CD14-positive monocyte (primary cell): Measurements from ENCODE around the gene ADTRP. TPM values are rescaled to one million over a fixed set of nuclear protein-coding genes. Genes with fewer than 3 reads are reported as not detected.

ENCODE experiments used
- DNase-seq, 3 donors: peaks; one replicate each; pipeline ENCODE4 v3.0.0-alpha.2; 2011 to 2022
- H2AFZ ChIP-seq: 2 replicates; pipeline ENCODE4 v1.6.0; 2012; ENCODE audit warnings: mild to moderate bottlenecking, low read depth, low read length, inconsistent platforms; ENCODE audit not compliant: insufficient read depth, poor library complexity, severe bottlenecking
- H3K27ac ChIP-seq, 2 donors: 1 replicate in 1 of 2; 2 replicates in 1 of 2; pipeline ENCODE4 v1.5.1; 2012 to 2013; ENCODE audit warnings: low read length in 2 of 2, control low read depth in 1 of 2, inconsistent platforms in 1 of 2, low read depth in 1 of 2, mild to moderate bottlenecking in 1 of 2
- H3K27me3 ChIP-seq, 2 donors: one replicate each; pipeline versions ENCODE4 v1.6.0 to v1.6.1; 2011 to 2013; ENCODE audit warnings: low read length in 2 of 2; ENCODE audit not compliant: control insufficient read depth in 2 of 2, insufficient read depth in 2 of 2
- H3K36me3 ChIP-seq, 2 donors: replicated peaks in 1 of 2; 1 replicate in 1 of 2; 2 replicates in 1 of 2; pipeline versions ENCODE4 v1.5.1 to v1.6.1; 2012 to 2013; ENCODE audit warnings: low read length in 2 of 2, control low read depth in 1 of 2, inconsistent platforms in 1 of 2, mild to moderate bottlenecking in 1 of 2; ENCODE audit not compliant: insufficient read depth in 2 of 2, control insufficient read depth in 1 of 2
- H3K4me1 ChIP-seq, 2 donors: 1 replicate in 1 of 2; 2 replicates in 1 of 2; pipeline versions ENCODE4 v1.5.1 to v1.6.1; 2012 to 2013; ENCODE audit warnings: low read length in 2 of 2, control low read depth in 1 of 2, inconsistent platforms in 1 of 2, mild to moderate bottlenecking in 1 of 2, moderate library complexity in 1 of 2; ENCODE audit not compliant: insufficient read depth in 2 of 2, control insufficient read depth in 1 of 2
- H3K4me2 ChIP-seq: replicated peaks from 2 replicates; pipeline ENCODE3; 2012; ENCODE audit warnings: low read length, moderate library complexity, mild to moderate bottlenecking; ENCODE audit not compliant: poor library complexity, severe bottlenecking; ENCODE audit errors: extremely low read depth
- H3K4me3 ChIP-seq, 3 experiments: fragments of 200-600 bp in 1 of 3; sonication (generic) in 1 of 3; replicated peaks in 1 of 3; 1 replicate in 2 of 3; 2 replicates in 1 of 3; pipeline ENCODE4 v1.5.1; 2011 to 2013; ENCODE audit warnings: low read length in 3 of 3, mild to moderate bottlenecking in 3 of 3, control low read depth in 2 of 3, low read depth in 2 of 3, inconsistent platforms in 1 of 3, moderate library complexity in 1 of 3
- H3K79me2 ChIP-seq: 2 replicates; pipeline ENCODE4 v1.6.0; 2012; ENCODE audit warnings: mild to moderate bottlenecking, control low read depth, inconsistent platforms, low read length, moderate library complexity; ENCODE audit not compliant: insufficient read depth
- H3K9ac ChIP-seq: 2 replicates; pipeline ENCODE4 v1.6.0; 2017; ENCODE audit warnings: low read length, mild to moderate bottlenecking; ENCODE audit not compliant: insufficient read depth, poor library complexity, severe bottlenecking
- H3K9me3 ChIP-seq, 2 donors: replicated peaks in 1 of 2; 1 replicate in 1 of 2; 2 replicates in 1 of 2; pipeline versions ENCODE4 v1.5.1 to v1.6.1; 2012 to 2013; ENCODE audit warnings: low read length in 2 of 2, control low read depth in 1 of 2; ENCODE audit not compliant: control insufficient read depth in 1 of 2, insufficient read depth in 1 of 2
- H4K20me1 ChIP-seq: 2 replicates; pipeline ENCODE4 v1.6.0; 2012; ENCODE audit warnings: mild to moderate bottlenecking, low read length, control low read depth, moderate library complexity; ENCODE audit not compliant: insufficient read depth
- H3K27ac Mint-ChIP-seq, 7 donors: one replicate each; pipeline ENCODE4 v1.8.0; 2020; ENCODE audit warnings: mild to moderate bottlenecking in 7 of 7, mixed read lengths in 7 of 7, moderate library complexity in 6 of 7, inconsistent platforms in 2 of 7
- H3K27me3 Mint-ChIP-seq, 3 donors: one replicate each; pipeline ENCODE4 v1.8.0; 2021 to 2022; ENCODE audit warnings: low read depth in 3 of 3, mild to moderate bottlenecking in 3 of 3, mixed read lengths in 3 of 3, moderate library complexity in 3 of 3, inconsistent platforms in 1 of 3
- H3K36me3 Mint-ChIP-seq, 2 donors: one replicate each; pipeline ENCODE4 v1.8.0; 2020; ENCODE audit warnings: mixed read lengths in 2 of 2, inconsistent platforms in 1 of 2, mild to moderate bottlenecking in 1 of 2
- H3K4me1 Mint-ChIP-seq: one replicate; pipeline ENCODE4 v1.8.0; 2020; ENCODE audit warnings: mild to moderate bottlenecking, mixed read lengths
- H3K4me3 Mint-ChIP-seq, 2 donors: one replicate each; pipeline ENCODE4 v1.8.0; 2020; ENCODE audit warnings: mild to moderate bottlenecking in 2 of 2, mixed read lengths in 2 of 2, moderate library complexity in 1 of 2
- H3K9me3 Mint-ChIP-seq, 7 donors: one replicate each; pipeline ENCODE4 v1.8.0; 2020 to 2022; ENCODE audit warnings: mixed read lengths in 7 of 7, mild to moderate bottlenecking in 6 of 7, moderate library complexity in 6 of 7, inconsistent platforms in 2 of 7
- CTCF ChIP-seq: fragments of 200-600 bp; IDR thresholded peaks from one replicate; pipeline ENCODE4 v1.8.0; 2022; ENCODE audit warnings: antibody characterized with exemption, mild to moderate bottlenecking
- WGBS: methylation state at CpG from one replicate; pipeline ENCODE4 v1.1.5; 2013; ENCODE audit warnings: missing lambda C conversion rate; ENCODE audit not compliant: insufficient coverage; 5-methylcytosine and 5-hydroxymethylcytosine counted together
- intact Hi-C, 2 donors: fragments of 100-400 bp; cut with micrococcal nuclease; formaldehyde crosslinking; loops; one replicate each; pipeline versions ENCODE4 v1.15.0 to v1.15.1; 2023
- polyA plus RNA-seq, 3 donors: library from polyadenylated mRNA; depleted of rRNA in 1 of 3; unstranded in 2 of 3; stranded (reverse) in 1 of 3; fragments of 300-500 nt in 2 of 3; fragments of >200 nt in 1 of 3; fragmentation: Illumina TruSeq in 2 of 3; gene quantifications; 1 replicate in 2 of 3; 2 replicates in 1 of 3; pipeline ENCODE4 v1.2.3, GENCODE V29; 2012 to 2021

The ADTRP gene
- polyA plus RNA-seq, 3 donors: 0.04 to 0.20 TPM; not detected in 1

- Histone ChIP-seq H3K27me3 (no peaks in the 10 kb centered on the region), H3K9me3 (no peaks in the 10 kb centered on the region), H3K4me2 (no peak overlapping the region), H3K4me3 (no peak overlapping the region), H3K9ac (no peak overlapping the region), H4K20me1 (no peaks in the 10 kb centered on the region), H3K79me2 (no peaks in the 10 kb centered on the region), H3K36me3 (no peaks in the 10 kb centered on the region), H3K27ac (no peak overlapping the region), H3K4me1 (peaks cover 7 to 8% of the 10 kb centered on the region in 2 donors), H2AFZ (no peak overlapping the region)
- Mint-ChIP-seq H3K27me3 (peaks cover 0 to 2% (median 0%) of the 10 kb centered on the region in 3 donors), H3K36me3 (no peaks in the 10 kb centered on the region), H3K4me1 (peaks cover 11% of the 10 kb centered on the region), H3K27ac (no peak overlapping the region), H3K4me3 (no peak overlapping the region), H3K9me3 (peaks cover 0 to 8% (median 2%) of the 10 kb centered on the region in 7 donors)
- intact Hi-C loops: no loop called here
- no peak for TF ChIP-seq CTCF
- peak in 2 of 3 donors; percentile 25 to 72 for DNase-seq
- WGBS: no CpG with 5 or more reads among the region's 1 CpG
Measured at GRCh38 chr6:11699576-11699975, 79.0 kb downstream of the ADTRP start.

GRCh38 chr6:11692451-11693376, 85.9 kb downstream of the ADTRP start:
- no peaks in the 10 kb centered on the region for H3K27me3 ChIP-seq
- TF ChIP-seq CTCF: no peak
- H2AFZ ChIP-seq: no peak overlapping the region
- Mint-ChIP-seq H3K9me3 (peaks cover 15 to 44% (median 29%) of the 10 kb centered on the region in 7 donors), H3K4me1 (peaks cover 5% of the 10 kb centered on the region), H3K4me3 (no peak overlapping the region), H3K27me3 (peaks cover 0 to 2% (median 0%) of the 10 kb centered on the region in 3 donors), H3K27ac (peak overlapping the region in 5 of 7 donors; percentile 4 to 55 (median 30)), H3K36me3 (no peaks in the 10 kb centered on the region)
- peaks cover 18 to 19% of the 10 kb centered on the region in 2 donors for H3K9me3 ChIP-seq
- no peak overlapping the region for H3K9ac ChIP-seq
- 96% methylated on average over 3 of the region's 4 CpGs for WGBS
- H3K36me3 ChIP-seq: no peaks in the 10 kb centered on the region
- no peaks in the 10 kb centered on the region for H3K79me2 ChIP-seq
- H4K20me1 ChIP-seq: no peaks in the 10 kb centered on the region
- H3K4me3 ChIP-seq: no peak overlapping the region
- H3K27ac ChIP-seq: no peak overlapping the region
- DNase-seq: peak; percentile 30 to 78 (median 52)
- H3K4me1 ChIP-seq: no peaks in the 10 kb centered on the region
- no peak overlapping the region for H3K4me2 ChIP-seq
- intact Hi-C loops: no loop called here
